ENCODE measurements around the gene GRK4.
"Not testable (repeated sequence)": the region's sequence is repeated elsewhere in the genome, so short reads cannot be mapped to it uniquely, and the experiment has no call there.

GRCh38 chr4:2960450-2960849, 2.9 kb upstream of the GRK4 start:
- not testable (repeated sequence) for TF ChIP-seq RFX5 (IDR thresholded peaks at IDR 0.05; ENCODE audit: borderline replicate concordance, low read depth, low read length); TCF12 (IDR thresholded peaks at IDR 0.05; ENCODE audit: low read depth, low read length); POLR2A (IDR thresholded peaks at IDR 0.05; ENCODE audit: control extremely low read depth in 1 of 2, low read depth in 2 of 2, low read length in 2 of 2); ATF3 (IDR thresholded peaks at IDR 0.05; ENCODE audit: insufficient read depth, low read depth, low read length)
- TF ChIP-seq, protein P1, sequence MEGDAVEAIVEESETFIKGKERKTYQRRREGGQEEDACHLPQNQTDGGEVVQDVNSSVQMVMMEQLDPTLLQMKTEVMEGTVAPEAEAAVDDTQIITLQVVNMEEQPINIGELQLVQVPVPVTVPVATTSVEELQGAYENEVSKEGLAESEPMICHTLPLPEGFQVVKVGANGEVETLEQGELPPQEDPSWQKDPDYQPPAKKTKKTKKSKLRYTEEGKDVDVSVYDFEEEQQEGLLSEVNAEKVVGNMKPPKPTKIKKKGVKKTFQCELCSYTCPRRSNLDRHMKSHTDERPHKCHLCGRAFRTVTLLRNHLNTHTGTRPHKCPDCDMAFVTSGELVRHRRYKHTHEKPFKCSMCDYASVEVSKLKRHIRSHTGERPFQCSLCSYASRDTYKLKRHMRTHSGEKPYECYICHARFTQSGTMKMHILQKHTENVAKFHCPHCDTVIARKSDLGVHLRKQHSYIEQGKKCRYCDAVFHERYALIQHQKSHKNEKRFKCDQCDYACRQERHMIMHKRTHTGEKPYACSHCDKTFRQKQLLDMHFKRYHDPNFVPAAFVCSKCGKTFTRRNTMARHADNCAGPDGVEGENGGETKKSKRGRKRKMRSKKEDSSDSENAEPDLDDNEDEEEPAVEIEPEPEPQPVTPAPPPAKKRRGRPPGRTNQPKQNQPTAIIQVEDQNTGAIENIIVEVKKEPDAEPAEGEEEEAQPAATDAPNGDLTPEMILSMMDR (IDR thresholded peaks at IDR 0.05; ENCODE audit: control extremely low read depth in 1 of 3, insufficient read depth in 1 of 3, low read depth in 1 of 3, low read length in 3 of 3): not testable (repeated sequence)
